Activated T-cell treated with anti-CD3 and anti-CD28 coated beads, Interleukin-2, amount 50 U/mL, for 72 hours (primary cell): ENCODE results near the gene SYNC. TPM values are rescaled to one million over a fixed set of nuclear protein-coding genes. Genes with fewer than 3 reads are reported as not detected.
A peak's percentile ranks its signal among the peaks of the same experiment; 100 is the strongest.
"Not testable (repeated sequence)": the region's sequence is repeated elsewhere in the genome, so short reads cannot be mapped to it uniquely, and the experiment has no call there.

Experiments
- ATAC-seq, 2 donors: fragments of 150-1000 bp; cut with Tn5 transposase; replicated peaks in 1 of 2; 2 replicates each; pipeline ENCODE4 v1.10.0; 2021; ENCODE audit warnings: moderate library complexity in 2 of 2, mild to moderate bottlenecking in 1 of 2
- DNase-seq, 2 donors: peaks; one replicate each; pipeline ENCODE4 v3.0.0; 2021 to 2022; ENCODE audit warnings: mixed read lengths in 1 of 2
- H3K27ac Mint-ChIP-seq: one replicate; pipeline ENCODE4 v1.8.0; 2022; ENCODE audit warnings: mild to moderate bottlenecking, moderate library complexity, mixed read lengths
- H3K27me3 Mint-ChIP-seq: one replicate; pipeline ENCODE4 v1.8.0; 2022; ENCODE audit warnings: low read depth, mixed read lengths
- H3K36me3 Mint-ChIP-seq, 2 donors: one replicate each; pipeline ENCODE4 v1.8.0; 2022; ENCODE audit warnings: mixed read lengths in 2 of 2, mild to moderate bottlenecking in 1 of 2; ENCODE audit not compliant: insufficient read depth in 2 of 2
- H3K4me1 Mint-ChIP-seq: one replicate; pipeline ENCODE4 v1.8.0; 2022; ENCODE audit warnings: low read depth, mixed read lengths
- H3K4me3 Mint-ChIP-seq, 2 donors: one replicate each; pipeline ENCODE4 v1.8.0; 2022; ENCODE audit warnings: mild to moderate bottlenecking in 2 of 2, mixed read lengths in 2 of 2, moderate library complexity in 2 of 2
- H3K9me3 Mint-ChIP-seq, 2 donors: one replicate each; pipeline ENCODE4 v1.8.0; 2022; ENCODE audit warnings: mixed read lengths in 2 of 2
- total RNA-seq, 2 donors: library from RNA; stranded (reverse); gene quantifications; one replicate each; pipeline ENCODE4 v1.2.3, GENCODE V29; 2022

SYNC gene
- total RNA-seq, 2 donors from 2014 or later: not detected

- no peaks in the 10 kb centered on the region for H3K4me1 Mint-ChIP-seq
- no peak for ATAC-seq
- H3K4me3 Mint-ChIP-seq: no peak overlapping the region
- H3K27ac Mint-ChIP-seq: no peak overlapping the region
- no peak for DNase-seq
- no peaks in the 10 kb centered on the region for H3K36me3 Mint-ChIP-seq
- no peaks in the 10 kb centered on the region for H3K9me3 Mint-ChIP-seq
- no peaks in the 10 kb centered on the region for H3K27me3 Mint-ChIP-seq
Observed at GRCh38 chr1:32696041-32696440, 6.5 kb downstream of the SYNC start.

DNA sequence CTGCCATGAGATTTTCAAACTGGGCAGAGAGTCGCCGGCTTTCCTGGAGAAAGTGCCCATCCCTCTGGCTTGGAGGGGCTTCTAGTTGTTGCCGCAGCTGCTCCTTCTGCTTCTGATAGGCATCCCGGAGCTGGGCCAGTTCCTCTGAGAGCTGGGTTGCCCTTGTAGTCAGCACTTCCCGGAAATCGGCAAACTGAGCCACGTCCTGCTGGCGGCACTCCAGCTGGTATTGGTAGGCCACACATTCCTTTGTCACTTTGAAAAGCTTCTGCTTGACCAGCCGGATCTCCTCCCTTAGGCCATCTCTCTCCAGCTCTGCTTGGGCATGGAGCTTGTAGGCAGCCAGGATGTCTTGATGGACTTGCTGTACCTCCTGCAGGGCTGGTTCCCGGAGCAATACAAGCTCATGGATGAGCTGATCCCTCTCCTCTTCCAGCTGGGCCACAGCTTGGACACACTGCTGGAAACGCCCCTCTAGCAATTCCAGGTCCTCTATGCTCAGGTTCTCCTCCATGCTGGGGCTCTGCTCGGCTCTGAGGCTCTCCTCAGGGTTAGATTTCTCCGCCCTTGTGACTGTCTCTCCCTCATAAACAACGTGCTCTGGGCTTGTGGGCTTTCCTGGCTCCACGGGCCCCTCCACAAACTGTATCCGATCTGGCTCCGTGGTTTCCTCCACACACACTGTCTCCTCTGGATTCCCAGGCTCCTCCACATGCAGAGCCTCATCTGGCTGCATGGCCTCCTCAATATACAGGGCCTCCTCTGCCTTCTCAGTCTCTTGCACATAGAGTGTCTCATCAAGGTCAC, 7.3 kb downstream of the SYNC start:
- ATAC-seq: peak in 1 of 2 donors; percentile 28
- Mint-ChIP-seq H3K9me3 (no peaks in the 10 kb centered on the region), H3K36me3 (no peaks in the 10 kb centered on the region), H3K4me1 (no peaks in the 10 kb centered on the region), H3K27ac (no peak overlapping the region), H3K4me3 (no peak overlapping the region), H3K27me3 (no peaks in the 10 kb centered on the region)
- no peak for DNase-seq

- no peaks in the 10 kb centered on the region for H3K4me1 Mint-ChIP-seq
- ATAC-seq: no peak
- DNase-seq: no peak
- H3K36me3 Mint-ChIP-seq: no peaks in the 10 kb centered on the region
- no peaks in the 10 kb centered on the region for H3K9me3 Mint-ChIP-seq
- H3K4me3 Mint-ChIP-seq: no peak overlapping the region
- H3K27ac Mint-ChIP-seq: no peak overlapping the region
- H3K27me3 Mint-ChIP-seq: no peaks in the 10 kb centered on the region
Observed at GRCh38 chr1:32693455-32694174, 9.0 kb downstream of the SYNC start.

GRCh38 chr1:32686387-32686786, 16.2 kb downstream of the SYNC start:
- Mint-ChIP-seq H3K36me3 (peaks cover 2 to 10% of the 10 kb centered on the region in 2 donors), H3K4me1 (peaks cover 10% of the 10 kb centered on the region), H3K27ac (peak overlapping the region; percentile 15)

DNA sequence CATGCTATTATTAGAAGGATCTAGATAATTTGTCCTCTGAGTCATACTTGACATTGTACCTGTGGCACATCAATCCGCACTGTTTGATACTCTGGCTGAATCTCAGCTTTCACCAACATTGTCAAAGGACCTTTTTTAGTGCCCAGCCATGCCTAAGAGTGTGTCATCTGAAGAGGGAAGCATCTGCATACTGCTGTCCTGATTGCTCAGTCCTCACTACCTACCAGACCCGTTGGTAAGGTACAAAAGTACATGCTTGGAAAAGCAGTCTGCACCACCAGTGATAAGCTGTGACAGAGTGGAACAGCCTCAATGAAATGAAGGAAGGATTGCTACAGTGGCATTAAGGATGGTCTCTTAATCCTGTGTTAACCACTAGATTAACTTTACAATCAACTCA, 17.1 kb downstream of the SYNC start:
- no peaks in the 10 kb centered on the region for H3K9me3 Mint-ChIP-seq
- peaks cover 2 to 15% of the 10 kb centered on the region in 2 donors for H3K36me3 Mint-ChIP-seq
- H3K4me1 Mint-ChIP-seq: peaks cover 12% of the 10 kb centered on the region
- H3K27me3 Mint-ChIP-seq: no peaks in the 10 kb centered on the region
- DNase-seq (no peak), ATAC-seq (no peak)
- no peak overlapping the region for H3K4me3 Mint-ChIP-seq
- H3K27ac Mint-ChIP-seq: no peak overlapping the region

More at GRCh38 chr1:32686387-32686786, 16.2 kb downstream of the SYNC start:
- Mint-ChIP-seq H3K9me3 (no peaks in the 10 kb centered on the region), H3K27me3 (no peaks in the 10 kb centered on the region), H3K4me3 (no peak overlapping the region)
- ATAC-seq (no peak), DNase-seq (no peak)

- no peak for ATAC-seq
- peak overlapping the region in 1 of 2 donors; percentile 39 for H3K4me3 Mint-ChIP-seq
- peaks cover 3 to 22% of the 10 kb centered on the region in 2 donors for H3K36me3 Mint-ChIP-seq
Observed at GRCh38 chr1:32684167-32684811, 18.3 kb downstream of the SYNC start.

GRCh38 chr1:32683397-32683796, 19.2 kb downstream of the SYNC start:
- no peak overlapping the region for H3K4me3 Mint-ChIP-seq
- H3K36me3 Mint-ChIP-seq: peaks cover 3 to 22% of the 10 kb centered on the region in 2 donors
- no peaks in the 10 kb centered on the region for H3K9me3 Mint-ChIP-seq
- H3K27me3 Mint-ChIP-seq: no peaks in the 10 kb centered on the region
- DNase-seq: no peak
- peaks cover 17% of the 10 kb centered on the region for H3K4me1 Mint-ChIP-seq
- no peak for ATAC-seq
- no peak overlapping the region for H3K27ac Mint-ChIP-seq

More at GRCh38 chr1:32684167-32684811, 18.3 kb downstream of the SYNC start:
- Mint-ChIP-seq H3K27me3 (no peaks in the 10 kb centered on the region), H3K27ac (peak overlapping the region; percentile 39), H3K9me3 (no peaks in the 10 kb centered on the region), H3K4me1 (peaks cover 17% of the 10 kb centered on the region)
- no peak for DNase-seq

GRCh38 chr1:32681999-32682398, 20.6 kb downstream of the SYNC start:
- DNase-seq (no peak), ATAC-seq (no peak)
- Mint-ChIP-seq H3K4me3 (no peak overlapping the region), H3K4me1 (peaks cover 17% of the 10 kb centered on the region), H3K27me3 (no peaks in the 10 kb centered on the region), H3K9me3 (no peaks in the 10 kb centered on the region), H3K27ac (no peak overlapping the region), H3K36me3 (peaks cover 8 to 32% of the 10 kb centered on the region in 2 donors)

GRCh38 chr1:32681509-32681908, 21.1 kb downstream of the SYNC start:
- Mint-ChIP-seq H3K27me3 (no peaks in the 10 kb centered on the region), H3K4me1 (peaks cover 17% of the 10 kb centered on the region), H3K9me3 (no peaks in the 10 kb centered on the region), H3K36me3 (peaks cover 8 to 32% of the 10 kb centered on the region in 2 donors), H3K4me3 (no peak overlapping the region), H3K27ac (no peak overlapping the region)
- ATAC-seq: no peak
- DNase-seq: no peak

DNA sequence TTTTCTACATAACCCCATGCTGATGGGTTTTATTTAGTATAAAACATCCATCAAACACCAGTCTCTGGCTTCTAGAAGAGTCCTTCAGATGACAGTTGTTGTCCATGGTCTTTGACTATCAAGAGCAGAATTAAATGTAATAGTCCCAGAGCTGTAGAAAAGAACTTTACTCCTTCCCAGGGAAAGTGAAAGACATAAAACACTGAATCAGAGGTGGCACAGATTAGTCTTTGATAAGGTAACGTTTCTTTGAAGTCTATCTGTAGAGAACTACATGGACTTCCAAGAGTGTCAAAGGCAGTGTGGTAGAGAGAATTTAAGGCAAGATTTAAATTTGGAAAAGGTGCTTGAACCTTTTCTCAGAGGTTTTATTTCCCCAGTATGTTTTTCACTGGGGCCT, 21.9 kb downstream of the SYNC start:
- ATAC-seq (no peak), DNase-seq (no peak)
- Mint-ChIP-seq H3K4me1 (peaks cover 17% of the 10 kb centered on the region), H3K27me3 (no peaks in the 10 kb centered on the region), H3K36me3 (peaks cover 9 to 39% of the 10 kb centered on the region in 2 donors), H3K27ac (peak overlapping the region; percentile 68), H3K9me3 (no peaks in the 10 kb centered on the region), H3K4me3 (no peak overlapping the region)

DNA sequence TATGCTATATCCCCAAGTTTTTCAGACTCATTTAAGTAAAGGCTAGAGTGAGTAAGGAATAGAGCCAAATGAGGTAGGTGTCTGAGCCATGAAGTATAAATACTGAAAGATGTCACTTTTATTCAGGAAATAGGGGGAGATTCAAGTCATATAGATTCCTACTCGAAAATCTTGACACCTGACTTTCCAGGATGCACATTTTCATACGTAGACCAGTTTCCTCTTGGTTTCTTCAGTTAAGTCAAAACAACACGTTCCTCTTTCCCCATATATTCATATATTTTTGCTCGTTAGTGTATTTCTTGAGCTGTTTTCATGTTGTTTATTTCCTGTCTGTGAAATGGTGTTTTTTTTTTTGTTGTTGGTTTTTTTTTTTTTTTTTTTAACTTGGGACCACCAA, 22.6 kb downstream of the SYNC start:
- not testable (repeated sequence) for ATAC-seq, H3K27me3 Mint-ChIP-seq, H3K27ac Mint-ChIP-seq, H3K4me3 Mint-ChIP-seq, DNase-seq, H3K9me3 Mint-ChIP-seq
- peaks cover 17% of the 10 kb centered on the region for H3K4me1 Mint-ChIP-seq
- H3K36me3 Mint-ChIP-seq: peaks cover 9 to 39% of the 10 kb centered on the region in 2 donors

DNA sequence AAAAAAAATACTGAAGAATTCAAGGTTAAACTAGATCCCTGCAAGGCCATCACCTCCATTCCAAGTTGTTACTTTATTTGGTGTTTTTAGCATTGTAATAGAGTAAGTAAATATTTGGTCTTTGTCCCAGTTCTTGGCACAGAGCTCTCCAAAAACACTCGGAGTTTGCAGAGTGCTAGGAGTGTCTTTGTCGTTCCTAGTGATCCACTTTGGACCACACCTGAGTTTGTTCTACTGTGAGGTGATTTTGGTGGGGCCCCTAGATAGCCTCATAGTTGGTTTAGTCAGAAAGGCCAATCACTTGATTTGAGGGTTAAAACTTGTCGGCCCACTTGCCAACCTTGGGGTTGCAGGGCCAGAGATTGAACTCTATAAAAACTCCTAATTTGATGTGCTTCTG, 25.6 kb downstream of the SYNC start:
- no peaks in the 10 kb centered on the region for H3K27me3 Mint-ChIP-seq
- peaks cover 12 to 54% of the 10 kb centered on the region in 2 donors for H3K36me3 Mint-ChIP-seq
- H3K4me3 Mint-ChIP-seq: no peak overlapping the region
- no peaks in the 10 kb centered on the region for H3K9me3 Mint-ChIP-seq
- peaks cover 7% of the 10 kb centered on the region for H3K4me1 Mint-ChIP-seq
- ATAC-seq (no peak), DNase-seq (no peak)
- H3K27ac Mint-ChIP-seq: no peak overlapping the region

DNA sequence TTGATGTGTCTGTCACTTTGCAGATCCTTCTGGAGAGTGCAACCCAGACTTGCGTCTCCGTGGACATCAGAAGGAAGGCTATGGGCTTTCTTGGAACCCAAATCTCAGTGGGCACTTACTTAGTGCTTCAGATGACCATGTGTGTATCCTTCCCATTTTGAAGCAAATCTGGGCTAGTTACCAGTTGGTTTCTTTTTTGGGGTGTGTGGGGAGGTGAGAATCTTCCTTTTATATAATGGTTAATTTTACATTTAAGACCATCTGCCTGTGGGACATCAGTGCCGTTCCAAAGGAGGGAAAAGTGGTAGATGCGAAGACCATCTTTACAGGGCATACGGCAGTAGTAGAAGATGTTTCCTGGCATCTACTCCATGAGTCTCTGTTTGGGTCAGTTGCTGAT, 33.9 kb downstream of the SYNC start:
- not testable (repeated sequence) for DNase-seq, H3K9me3 Mint-ChIP-seq, H3K4me1 Mint-ChIP-seq, H3K27me3 Mint-ChIP-seq, H3K27ac Mint-ChIP-seq, ATAC-seq, H3K4me3 Mint-ChIP-seq
- peaks cover 9 to 47% of the 10 kb centered on the region in 2 donors for H3K36me3 Mint-ChIP-seq
